ENCODE data around the gene IGFBPL1.
A peak's percentile ranks its signal among the peaks of the same experiment; 100 is the strongest.
"Not testable (repeated sequence)": the region's sequence is repeated elsewhere in the genome, so short reads cannot be mapped to it uniquely, and the experiment has no call there.

Gene IGFBPL1, protein sequence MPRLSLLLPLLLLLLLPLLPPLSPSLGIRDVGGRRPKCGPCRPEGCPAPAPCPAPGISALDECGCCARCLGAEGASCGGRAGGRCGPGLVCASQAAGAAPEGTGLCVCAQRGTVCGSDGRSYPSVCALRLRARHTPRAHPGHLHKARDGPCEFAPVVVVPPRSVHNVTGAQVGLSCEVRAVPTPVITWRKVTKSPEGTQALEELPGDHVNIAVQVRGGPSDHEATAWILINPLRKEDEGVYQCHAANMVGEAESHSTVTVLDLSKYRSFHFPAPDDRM

DNA sequence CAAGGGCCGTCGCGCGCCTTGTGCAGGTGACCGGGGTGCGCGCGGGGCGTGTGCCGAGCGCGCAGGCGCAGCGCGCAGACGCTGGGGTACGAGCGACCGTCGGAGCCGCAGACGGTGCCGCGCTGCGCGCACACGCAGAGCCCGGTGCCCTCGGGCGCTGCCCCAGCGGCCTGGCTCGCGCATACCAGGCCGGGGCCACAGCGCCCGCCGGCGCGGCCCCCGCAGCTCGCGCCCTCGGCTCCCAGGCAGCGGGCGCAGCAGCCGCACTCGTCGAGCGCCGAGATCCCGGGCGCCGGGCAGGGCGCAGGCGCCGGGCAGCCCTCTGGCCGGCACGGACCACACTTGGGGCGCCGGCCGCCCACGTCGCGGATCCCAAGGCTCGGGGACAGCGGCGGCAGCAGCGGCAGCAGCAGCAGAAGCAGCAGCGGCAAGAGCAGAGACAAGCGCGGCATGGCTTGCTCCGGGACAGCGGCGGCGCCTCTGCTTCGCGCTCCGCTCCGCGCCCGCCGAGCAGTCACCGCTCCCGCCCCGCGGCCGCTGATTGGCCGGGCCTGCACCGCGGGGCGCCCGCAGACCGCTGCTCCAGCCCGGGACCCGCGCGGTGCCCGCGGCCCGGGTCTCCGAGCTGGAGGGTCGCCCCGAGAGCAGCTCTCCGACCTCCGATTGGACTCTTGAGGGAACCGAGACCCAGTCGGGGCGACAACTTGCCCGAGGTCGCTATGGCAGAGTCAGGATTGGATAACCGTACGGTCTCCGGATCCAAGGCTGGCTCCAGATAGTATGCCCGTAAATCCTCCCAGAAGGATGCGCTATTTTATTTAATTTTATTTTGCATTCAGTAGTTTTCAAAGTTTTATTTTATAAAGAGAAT is at the start of gene IGFBPL1:
Gene IGFBPL1, minus strand, starts transcription at position 482 of the 871 bp plus-strand sequence. Its CDS starts 30 bp downstream, at position 452.
- Histone ChIP-seq H3K4me3 (ENCODE audit: low read length) (peak within 1 kb of the TSS; percentile 69), H3K4me1 (ENCODE audit: insufficient read depth, low read length) (peaks cover 46% of the 10 kb centered on the region), H3K9me3 (ENCODE audit: low read length) (no peaks in the 10 kb centered on the region), H3K27me3 (ENCODE audit: insufficient read depth, low read length) (no peaks in the 10 kb centered on the region), H3K36me3 (ENCODE audit: insufficient read depth, low read length) (no peaks in the 10 kb centered on the region), H2AFZ (ENCODE audit: low read depth, low read length) (peak within 1 kb of the TSS; percentile 62)

DNA sequence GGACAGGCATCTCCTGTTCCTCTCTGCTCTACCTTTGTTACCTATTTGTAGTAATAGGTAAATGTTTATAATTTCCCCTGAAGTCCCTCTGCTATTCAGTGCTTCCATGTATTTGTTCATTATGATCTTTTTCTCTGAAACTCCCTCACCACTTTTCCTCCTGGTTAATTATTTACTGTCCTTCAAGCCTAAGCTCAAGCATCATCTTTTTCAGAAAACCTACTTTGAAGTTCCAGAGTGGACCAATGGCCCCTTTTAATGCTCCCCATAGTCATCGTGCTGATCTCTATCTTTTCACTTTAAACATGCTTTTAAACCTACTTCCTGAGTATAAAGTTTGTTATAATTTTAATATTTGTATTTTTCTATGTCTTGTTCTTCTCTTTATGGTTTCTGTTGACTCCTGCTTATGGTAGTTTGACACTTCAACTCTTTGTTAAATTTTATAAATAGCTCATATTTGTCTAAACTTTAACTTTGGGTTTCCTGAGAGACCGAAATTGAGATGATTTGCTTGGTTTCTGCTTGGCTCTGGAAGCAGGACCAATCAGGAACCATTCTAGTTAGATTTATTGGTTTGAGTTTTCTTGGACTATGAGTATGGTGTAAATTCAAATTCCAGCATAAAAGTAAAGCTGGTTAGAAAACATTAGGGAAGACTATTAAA is 48.5 kb upstream of the IGFBPL1 start:
- not testable (repeated sequence) for H3K9me3 ChIP-seq (ENCODE audit: low read length); H2AFZ ChIP-seq (ENCODE audit: low read depth, low read length); H3K27me3 ChIP-seq (ENCODE audit: insufficient read depth, low read length); H3K4me3 ChIP-seq (ENCODE audit: low read length); H3K36me3 ChIP-seq (ENCODE audit: insufficient read depth, low read length); H3K4me1 ChIP-seq (ENCODE audit: insufficient read depth, low read length)

DNA sequence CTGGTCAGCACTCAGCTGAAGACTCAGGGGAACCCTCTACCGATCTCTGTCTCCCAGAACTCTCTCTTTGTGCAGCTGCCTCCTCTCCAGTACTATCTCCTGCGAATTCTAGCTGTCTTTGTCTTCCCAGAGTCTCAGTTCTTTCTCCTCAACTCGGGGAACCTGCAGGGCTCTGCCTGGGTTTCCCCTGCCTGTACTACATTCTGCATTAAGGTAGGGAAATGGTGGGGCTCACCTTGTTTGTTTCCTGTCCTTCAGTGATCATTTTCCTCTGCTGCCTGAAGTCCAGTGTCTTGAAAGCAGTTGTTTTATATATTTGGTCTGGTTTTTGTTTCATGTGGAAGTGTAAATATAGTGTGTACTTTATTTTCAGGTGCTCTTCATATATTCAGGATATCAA is 43.1 kb upstream of the IGFBPL1 start:
- H3K9me3 ChIP-seq (ENCODE audit: low read length): peaks cover 3% of the 10 kb centered on the region
- H3K4me1 ChIP-seq (ENCODE audit: insufficient read depth, low read length): no peaks in the 10 kb centered on the region
- no peak overlapping the region for H2AFZ ChIP-seq (ENCODE audit: low read depth, low read length)
- H3K4me3 ChIP-seq (ENCODE audit: low read length): no peak overlapping the region
- H3K27me3 ChIP-seq (ENCODE audit: insufficient read depth, low read length): no peaks in the 10 kb centered on the region
- H3K36me3 ChIP-seq (ENCODE audit: insufficient read depth, low read length): no peaks in the 10 kb centered on the region

DNA sequence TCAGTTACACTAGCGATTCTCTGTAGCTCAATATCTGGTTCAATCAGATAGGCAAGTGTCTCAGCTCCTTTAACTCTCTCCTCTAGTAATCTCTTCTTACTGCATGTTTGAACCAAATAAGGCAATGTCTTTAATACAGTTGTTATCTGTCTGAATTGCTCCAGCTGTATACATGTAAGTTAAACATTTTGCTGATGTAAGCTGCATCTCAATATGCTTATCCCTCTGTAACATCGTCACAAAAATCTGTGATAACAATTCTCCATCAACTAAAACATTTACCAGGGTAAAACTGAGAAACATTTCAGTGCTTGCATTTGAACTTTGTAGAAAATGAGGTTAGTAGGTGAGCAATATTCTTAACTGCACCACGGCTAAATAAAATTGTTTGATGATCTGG is 29.6 kb upstream of the IGFBPL1 start:
- H3K27me3 ChIP-seq (ENCODE audit: insufficient read depth, low read length): no peaks in the 10 kb centered on the region
- H3K4me1 ChIP-seq (ENCODE audit: insufficient read depth, low read length): no peaks in the 10 kb centered on the region
- no peak overlapping the region for H3K4me3 ChIP-seq (ENCODE audit: low read length)
- H2AFZ ChIP-seq (ENCODE audit: low read depth, low read length): no peak overlapping the region
- H3K36me3 ChIP-seq (ENCODE audit: insufficient read depth, low read length): no peaks in the 10 kb centered on the region
- peaks cover 3% of the 10 kb centered on the region for H3K9me3 ChIP-seq (ENCODE audit: low read length)

DNA sequence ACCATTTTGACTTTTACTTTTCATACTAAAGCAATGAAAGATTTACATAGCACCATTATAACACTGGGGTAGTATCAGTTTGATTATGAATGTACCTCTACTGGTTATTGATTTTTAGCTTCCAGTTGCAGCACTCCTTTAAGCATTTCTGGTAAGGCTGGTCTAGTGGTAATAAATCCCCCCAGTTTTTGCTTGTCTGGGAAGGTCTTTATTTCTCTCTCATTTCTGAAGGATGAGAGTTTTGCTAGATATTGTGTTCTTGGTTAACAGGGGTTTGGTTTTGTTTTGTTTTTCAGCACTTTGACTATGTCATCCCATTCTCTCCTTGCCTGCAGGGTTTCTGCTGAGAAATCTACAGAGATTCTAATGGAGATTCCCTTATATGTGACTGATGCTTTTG is 26.9 kb upstream of the IGFBPL1 start:
- Histone ChIP-seq H3K9me3 (ENCODE audit: low read length) (peaks cover 3% of the 10 kb centered on the region), H3K4me3 (ENCODE audit: low read length) (no peak overlapping the region), H3K4me1 (ENCODE audit: insufficient read depth, low read length) (peaks cover 7% of the 10 kb centered on the region), H3K27me3 (ENCODE audit: insufficient read depth, low read length) (no peaks in the 10 kb centered on the region), H3K36me3 (ENCODE audit: insufficient read depth, low read length) (no peaks in the 10 kb centered on the region), H2AFZ (ENCODE audit: low read depth, low read length) (no peak overlapping the region)

DNA sequence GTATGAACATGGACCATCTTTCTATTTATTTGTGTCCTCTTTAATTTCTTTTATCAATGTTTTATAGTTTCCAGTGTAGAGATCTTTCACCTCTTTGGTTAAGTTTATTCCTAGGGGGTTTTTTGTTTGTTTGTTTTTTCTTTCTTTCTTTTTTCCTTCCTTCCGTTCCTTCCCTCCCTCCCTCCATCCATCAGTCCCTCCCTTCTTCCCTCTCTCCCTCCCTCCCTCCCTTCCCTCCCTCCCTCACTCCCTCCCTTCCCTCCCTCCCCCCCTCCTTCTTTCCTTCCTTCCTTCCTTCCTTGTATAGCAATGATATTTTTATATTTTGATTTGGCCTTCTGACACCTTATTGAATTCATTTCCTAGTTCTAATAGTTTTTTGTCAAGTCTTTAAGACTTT is 23.4 kb upstream of the IGFBPL1 start:
- peaks cover 16% of the 10 kb centered on the region for H3K4me1 ChIP-seq (ENCODE audit: insufficient read depth, low read length)
- H3K36me3 ChIP-seq (ENCODE audit: insufficient read depth, low read length): no peaks in the 10 kb centered on the region
- no peak overlapping the region for H3K4me3 ChIP-seq (ENCODE audit: low read length)
- H3K9me3 ChIP-seq (ENCODE audit: low read length): peaks cover 3% of the 10 kb centered on the region
- H2AFZ ChIP-seq (ENCODE audit: low read depth, low read length): no peak overlapping the region
- H3K27me3 ChIP-seq (ENCODE audit: insufficient read depth, low read length): no peaks in the 10 kb centered on the region

DNA sequence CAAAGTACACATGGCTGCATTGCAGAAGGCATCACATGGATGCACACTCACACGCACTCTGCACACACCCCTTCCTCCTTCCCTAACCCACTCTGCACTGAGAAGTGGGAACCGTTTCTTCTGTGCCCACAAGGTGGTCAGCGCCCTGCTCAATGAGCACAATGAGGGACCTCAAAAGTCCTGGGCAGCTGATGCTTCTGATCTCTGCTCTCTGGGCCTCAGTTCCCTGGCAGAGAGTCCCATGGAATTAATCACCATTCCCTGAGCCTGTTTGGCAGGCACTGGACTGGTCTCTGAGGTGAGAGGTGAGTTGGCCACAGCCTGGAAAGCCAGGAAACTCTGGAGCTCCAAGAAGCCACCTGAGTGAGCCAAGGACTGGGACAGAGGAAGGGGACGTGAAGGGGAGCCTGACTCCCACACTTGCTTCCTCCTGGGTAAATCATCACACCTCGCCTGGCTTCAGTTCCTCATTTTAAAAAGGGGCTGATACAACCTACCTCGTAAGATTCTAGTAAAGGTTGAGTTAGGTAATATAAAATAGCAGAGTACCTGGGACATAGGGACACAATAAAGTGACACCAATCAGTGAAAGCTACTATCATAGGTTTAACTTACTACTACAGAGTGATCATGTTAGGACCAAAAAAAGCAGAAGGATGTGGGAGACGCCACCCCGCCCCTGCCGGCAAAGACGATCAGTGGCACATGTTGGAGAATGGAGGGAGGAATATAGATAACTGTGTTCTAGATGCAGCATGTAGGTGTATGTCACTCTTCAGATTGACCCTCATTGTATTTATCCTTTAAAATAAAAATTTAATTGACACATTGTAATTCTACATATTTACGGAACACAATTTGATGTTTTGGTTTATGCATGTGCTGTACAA is 21.1 kb upstream of the IGFBPL1 start:
- no peak overlapping the region for H2AFZ ChIP-seq (ENCODE audit: low read depth, low read length)
- H3K4me3 ChIP-seq (ENCODE audit: low read length): no peak overlapping the region
- H3K9me3 ChIP-seq (ENCODE audit: low read length): no peaks in the 10 kb centered on the region
- H3K4me1 ChIP-seq (ENCODE audit: insufficient read depth, low read length): peaks cover 16% of the 10 kb centered on the region
- H3K36me3 ChIP-seq (ENCODE audit: insufficient read depth, low read length): no peaks in the 10 kb centered on the region
- no peaks in the 10 kb centered on the region for H3K27me3 ChIP-seq (ENCODE audit: insufficient read depth, low read length)

DNA sequence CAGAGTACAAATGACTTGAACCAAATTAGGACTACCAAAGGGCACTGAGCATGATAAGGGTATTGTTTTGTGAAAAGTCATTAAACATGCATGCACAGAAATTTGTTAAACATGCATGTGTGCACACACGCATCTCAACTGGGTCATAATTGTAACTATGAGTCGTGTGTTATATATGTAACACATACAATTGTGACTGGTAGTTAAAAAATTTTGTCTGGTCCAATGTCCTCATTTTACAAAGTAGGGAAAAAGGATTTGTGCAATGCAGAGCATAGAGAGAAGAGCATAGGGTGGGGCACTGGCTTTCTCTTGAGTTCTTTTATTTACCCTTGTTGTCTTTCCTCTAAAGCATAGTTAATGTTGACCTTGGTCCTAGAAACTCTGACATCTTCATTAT is 19.3 kb upstream of the IGFBPL1 start:
- no peaks in the 10 kb centered on the region for H3K36me3 ChIP-seq (ENCODE audit: insufficient read depth, low read length)

DNA sequence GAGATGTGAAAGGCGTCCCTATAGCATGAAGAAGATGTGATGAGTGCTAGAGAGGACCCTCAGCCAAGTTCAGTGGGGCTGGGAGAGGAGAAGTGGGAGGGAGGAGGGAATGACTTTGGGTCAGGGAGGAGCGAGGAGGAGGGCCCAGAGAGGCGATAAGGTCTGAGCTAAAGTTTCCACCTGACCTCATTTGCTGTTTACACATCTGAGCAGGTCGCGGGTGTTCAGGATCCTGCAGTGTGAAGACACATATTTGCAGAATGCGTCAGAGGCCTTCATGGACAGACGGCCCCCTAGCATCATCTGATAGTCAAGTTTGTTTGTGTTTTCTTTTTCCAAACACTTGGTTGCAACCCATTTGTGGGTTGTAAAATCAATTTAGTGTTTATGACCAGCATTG is 18.9 kb upstream of the IGFBPL1 start:
- H3K27me3 ChIP-seq (ENCODE audit: insufficient read depth, low read length): no peaks in the 10 kb centered on the region
- no peaks in the 10 kb centered on the region for H3K9me3 ChIP-seq (ENCODE audit: low read length)
- H3K36me3 ChIP-seq (ENCODE audit: insufficient read depth, low read length): no peaks in the 10 kb centered on the region

More for the DNA sequence above, 19.3 kb upstream of the IGFBPL1 start:
- Histone ChIP-seq H3K4me1 (ENCODE audit: insufficient read depth, low read length) (peaks cover 16% of the 10 kb centered on the region), H3K27me3 (ENCODE audit: insufficient read depth, low read length) (no peaks in the 10 kb centered on the region), H3K9me3 (ENCODE audit: low read length) (no peaks in the 10 kb centered on the region), H3K4me3 (ENCODE audit: low read length) (no peak overlapping the region), H2AFZ (ENCODE audit: low read depth, low read length) (no peak overlapping the region)

DNA sequence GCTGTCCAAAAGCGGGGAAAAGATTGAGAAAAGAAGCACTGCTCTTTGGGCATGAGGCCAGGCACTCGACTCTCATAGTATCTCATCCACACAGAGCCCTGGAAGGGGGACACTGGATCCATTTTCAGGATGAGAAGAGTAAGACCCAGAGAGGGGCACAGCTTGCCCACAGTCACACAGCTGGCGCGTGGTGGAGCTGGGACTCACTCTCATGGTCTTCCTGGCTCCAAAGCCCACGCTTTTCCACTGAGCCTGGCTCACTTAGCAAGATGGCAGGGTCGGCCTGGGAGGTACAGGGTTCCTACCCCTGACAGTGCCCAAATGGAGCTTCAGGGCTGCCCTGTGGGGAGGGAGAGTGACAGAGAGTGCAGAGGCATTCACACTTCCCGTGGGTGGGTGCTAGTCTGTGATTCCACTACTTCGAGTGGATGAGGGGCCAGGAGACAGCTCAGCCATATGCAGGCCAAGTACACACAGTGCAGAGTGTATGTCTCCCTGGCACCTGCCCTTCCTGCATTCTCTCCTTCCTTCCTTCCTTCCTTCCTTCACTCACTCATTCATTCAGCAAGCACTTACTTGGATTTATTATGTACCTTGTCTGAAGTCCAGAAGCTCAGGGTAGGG is 18.3 kb upstream of the IGFBPL1 start:
- H3K9me3 ChIP-seq (ENCODE audit: low read length): no peaks in the 10 kb centered on the region
- H3K27me3 ChIP-seq (ENCODE audit: insufficient read depth, low read length): no peaks in the 10 kb centered on the region
- no peak overlapping the region for H2AFZ ChIP-seq (ENCODE audit: low read depth, low read length)
- H3K4me1 ChIP-seq (ENCODE audit: insufficient read depth, low read length): peaks cover 16% of the 10 kb centered on the region
- no peaks in the 10 kb centered on the region for H3K36me3 ChIP-seq (ENCODE audit: insufficient read depth, low read length)
- H3K4me3 ChIP-seq (ENCODE audit: low read length): no peak overlapping the region

More for the DNA sequence above, 18.9 kb upstream of the IGFBPL1 start:
- H3K4me1 ChIP-seq (ENCODE audit: insufficient read depth, low read length): peaks cover 16% of the 10 kb centered on the region
- H3K4me3 ChIP-seq (ENCODE audit: low read length): no peak overlapping the region
- H2AFZ ChIP-seq (ENCODE audit: low read depth, low read length): no peak overlapping the region

DNA sequence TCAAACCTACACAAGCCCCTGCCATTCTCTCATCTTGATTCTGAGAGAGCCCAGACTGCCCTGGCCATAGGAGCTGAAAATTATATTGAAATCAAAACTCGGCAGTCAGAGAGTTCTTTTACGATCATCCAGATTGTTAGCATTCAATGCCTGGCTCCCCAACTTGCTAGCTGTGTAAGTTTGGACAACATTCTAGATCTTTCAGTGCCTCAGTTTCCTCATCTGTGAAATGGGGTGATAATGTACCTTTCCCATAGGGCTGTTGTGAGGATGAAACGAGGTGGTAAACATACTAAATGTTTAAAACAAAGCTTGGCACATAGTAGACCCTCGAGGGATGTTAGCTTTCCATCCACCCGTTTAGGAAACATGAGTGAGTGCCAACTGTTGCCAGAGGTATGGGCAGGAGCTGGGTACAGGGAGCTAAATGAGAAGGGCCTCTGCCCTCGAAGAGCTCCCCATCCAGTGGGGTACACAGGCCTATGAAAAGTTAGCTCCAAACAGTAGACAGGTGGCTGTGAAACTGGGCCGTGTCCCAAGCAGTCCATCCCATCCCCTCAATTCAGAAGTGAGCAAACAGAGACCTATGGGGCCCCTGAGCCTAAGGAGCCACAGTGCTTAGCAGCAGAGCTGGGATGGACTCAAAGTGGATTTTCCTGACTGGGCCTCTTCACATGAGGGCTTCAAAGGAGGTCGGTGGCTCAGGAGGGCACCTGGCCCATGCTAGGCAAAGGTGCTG is 17.3 kb upstream of the IGFBPL1 start:
- Histone ChIP-seq H3K4me3 (ENCODE audit: low read length) (no peak overlapping the region), H3K9me3 (ENCODE audit: low read length) (no peaks in the 10 kb centered on the region), H3K27me3 (ENCODE audit: insufficient read depth, low read length) (no peaks in the 10 kb centered on the region), H3K4me1 (ENCODE audit: insufficient read depth, low read length) (peaks cover 9% of the 10 kb centered on the region), H3K36me3 (ENCODE audit: insufficient read depth, low read length) (no peaks in the 10 kb centered on the region), H2AFZ (ENCODE audit: low read depth, low read length) (no peak overlapping the region)

DNA sequence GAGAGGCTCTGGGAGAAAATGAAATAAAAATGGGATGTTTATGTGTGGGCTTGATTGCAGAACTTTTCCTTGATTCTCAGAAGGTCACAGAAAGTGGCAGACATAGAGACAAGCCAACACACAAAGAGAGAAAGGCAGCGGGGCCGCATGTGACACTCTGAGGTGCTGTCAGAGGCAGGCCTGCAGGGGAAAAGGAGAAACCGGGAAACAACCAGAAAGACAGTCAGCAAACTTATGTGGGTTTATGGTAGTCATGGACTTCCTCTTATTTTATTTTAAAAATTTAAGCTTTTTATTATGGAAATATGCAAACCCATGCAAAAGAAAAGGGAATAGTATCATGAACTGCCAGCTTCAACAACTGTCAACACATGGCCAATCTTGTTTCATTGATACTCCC is 16.3 kb upstream of the IGFBPL1 start:
- H3K36me3 ChIP-seq (ENCODE audit: insufficient read depth, low read length): no peaks in the 10 kb centered on the region
- H3K27me3 ChIP-seq (ENCODE audit: insufficient read depth, low read length): no peaks in the 10 kb centered on the region
- peaks cover 9% of the 10 kb centered on the region for H3K4me1 ChIP-seq (ENCODE audit: insufficient read depth, low read length)
- H3K9me3 ChIP-seq (ENCODE audit: low read length): no peaks in the 10 kb centered on the region
- H2AFZ ChIP-seq (ENCODE audit: low read depth, low read length): no peak overlapping the region
- no peak overlapping the region for H3K4me3 ChIP-seq (ENCODE audit: low read length)
